Right atrium auricular region (tissue), 2 donors: Measurements from ENCODE around the gene LRRC52. TPM values are rescaled to one million over a fixed set of nuclear protein-coding genes. Genes with fewer than 3 reads are reported as not detected.

Experiments used
- DNase-seq: peaks from one replicate; pipeline ENCODE4 v3.0.0-alpha.2; 2019; ENCODE audit warnings: low spot score
- H3K27ac ChIP-seq, 2 donors: fragments of 200-600 bp; sonication (generic); 1 replicate in 1 of 2; 2 replicates in 1 of 2; pipeline ENCODE4 v1.5.1; 2016 to 2019
- H3K27me3 ChIP-seq, 2 donors: fragments of 200-600 bp; sonication (generic); one replicate each; pipeline versions ENCODE4 v1.5.1 to v1.6.0; 2017 to 2019
- H3K36me3 ChIP-seq: fragments of 200-600 bp; sonication (generic); one replicate; pipeline ENCODE4 v1.5.1; 2016
- H3K4me1 ChIP-seq, 2 donors: fragments of 200-600 bp; sonication (generic); one replicate each; pipeline versions ENCODE4 v1.5.1 to v1.6.0; 2017 to 2019
- H3K4me3 ChIP-seq, 2 donors: fragments of 200-600 bp; sonication (generic); 1 replicate in 1 of 2; 2 replicates in 1 of 2; pipeline ENCODE4 v1.5.1; 2017 to 2019; ENCODE audit warnings: mild to moderate bottlenecking in 1 of 2, moderate library complexity in 1 of 2
- H3K9me3 ChIP-seq, 2 donors: fragments of 200-600 bp; sonication (generic); one replicate each; pipeline ENCODE4 v1.5.1; 2019
- CTCF ChIP-seq, 2 donors: fragments of 200-600 bp; sonication (generic); IDR thresholded peaks; one replicate each; pipeline ENCODE4 v1.5.1; 2019; ENCODE audit warnings: antibody characterized with exemption in 2 of 2
- total RNA-seq, 2 donors: library from RNA; depleted of rRNA; stranded (reverse); fragments of >200 nt; gene quantifications; one replicate each; pipeline ENCODE4 v1.1.0, GENCODE V29; 2016

The LRRC52 gene
- total RNA-seq, 2 donors from 2014 or later, result not detected

GRCh38 chr1:165544996-165545395, 1.2 kb downstream of the LRRC52 start:
- Histone ChIP-seq H3K36me3 (no peaks in the 10 kb centered on the region), H3K27me3 (no peaks in the 10 kb centered on the region), H3K27ac (no peak overlapping the region), H3K9me3 (no peaks in the 10 kb centered on the region), H3K4me3 (no peak overlapping the region), H3K4me1 (peaks cover 0 to 28% of the 10 kb centered on the region in 2 donors)
- no peak for DNase-seq
- TF ChIP-seq CTCF (IDR thresholded peaks at IDR 0.05), result no peak

- no peaks in the 10 kb centered on the region for H3K27me3 ChIP-seq
- H3K27ac ChIP-seq, result no peak overlapping the region
- no peak overlapping the region for H3K4me3 ChIP-seq
- no peak for DNase-seq
- TF ChIP-seq CTCF (IDR thresholded peaks at IDR 0.05), result no peak
- no peaks in the 10 kb centered on the region for H3K36me3 ChIP-seq
- H3K9me3 ChIP-seq, result no peaks in the 10 kb centered on the region
- H3K4me1 ChIP-seq, result peaks cover 0 to 18% of the 10 kb centered on the region in 2 donors
Observed at GRCh38 chr1:165545974-165546373, 2.2 kb downstream of the LRRC52 start.

DNA sequence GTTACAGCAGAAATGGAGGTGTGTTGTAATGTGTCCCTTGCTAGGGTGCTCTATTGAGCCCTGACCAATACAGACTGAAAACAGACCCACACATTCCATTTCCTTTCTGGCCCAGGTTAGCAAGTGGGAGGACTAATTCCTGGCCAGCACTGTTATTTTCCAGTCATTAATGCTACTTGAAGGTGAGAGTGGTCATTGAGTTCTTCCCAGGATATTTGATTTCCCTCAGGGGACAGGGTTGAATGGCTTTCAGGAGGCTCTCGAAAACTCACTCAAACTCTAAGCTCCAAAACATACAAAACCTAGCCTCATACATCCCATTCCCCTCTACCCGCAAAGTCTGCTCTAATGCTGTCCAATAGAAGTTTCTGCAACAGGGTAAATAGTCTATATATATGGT, 6.2 kb downstream of the LRRC52 start:
- Histone ChIP-seq H3K36me3 (no peaks in the 10 kb centered on the region), H3K27ac (no peak overlapping the region), H3K27me3 (no peaks in the 10 kb centered on the region), H3K4me3 (no peak overlapping the region), H3K4me1 (no peaks in the 10 kb centered on the region), H3K9me3 (no peaks in the 10 kb centered on the region)
- no peak for DNase-seq
- no peak for TF ChIP-seq CTCF (IDR thresholded peaks at IDR 0.05)

- no peaks in the 10 kb centered on the region for H3K9me3 ChIP-seq
- no peaks in the 10 kb centered on the region for H3K27me3 ChIP-seq
- H3K4me1 ChIP-seq, result no peaks in the 10 kb centered on the region
- no peak overlapping the region for H3K4me3 ChIP-seq
- no peak for TF ChIP-seq CTCF (IDR thresholded peaks at IDR 0.05)
- DNase-seq, result no peak
- no peaks in the 10 kb centered on the region for H3K36me3 ChIP-seq
- no peak overlapping the region for H3K27ac ChIP-seq
Observed at GRCh38 chr1:165551469-165551868, 7.7 kb downstream of the LRRC52 start.

GRCh38 chr1:165560883-165561656, 17.3 kb downstream of the LRRC52 start:
- TF ChIP-seq CTCF (IDR thresholded peaks at IDR 0.05), result no peak
- no peak for DNase-seq
- H3K36me3 ChIP-seq, result no peaks in the 10 kb centered on the region
- H3K27ac ChIP-seq, result peak overlapping the region; percentile 17 to 51
- no peaks in the 10 kb centered on the region for H3K27me3 ChIP-seq
- peaks cover 0 to 11% of the 10 kb centered on the region in 2 donors for H3K4me1 ChIP-seq
- no peak overlapping the region for H3K4me3 ChIP-seq
- H3K9me3 ChIP-seq, result no peaks in the 10 kb centered on the region

DNA sequence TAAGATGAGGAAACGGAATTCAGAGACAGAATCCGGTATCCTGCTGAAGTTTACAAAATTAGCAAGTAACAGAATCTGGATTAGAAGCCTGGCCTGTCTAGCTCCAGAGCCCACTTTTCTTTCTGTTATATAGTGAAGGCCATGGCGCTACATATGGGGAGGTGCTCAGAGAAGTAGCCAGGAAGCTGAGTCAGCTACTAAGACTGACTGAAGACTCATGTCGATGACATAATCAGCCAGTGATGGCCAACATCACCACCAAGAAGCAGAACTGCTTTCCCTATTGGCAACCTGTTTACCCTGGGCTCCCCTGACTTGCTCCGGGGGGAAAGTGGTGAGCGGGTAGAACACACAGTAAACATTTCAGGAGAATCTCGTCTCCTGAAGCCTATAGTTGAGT, 18.8 kb downstream of the LRRC52 start:
- no peak for TF ChIP-seq CTCF (IDR thresholded peaks at IDR 0.05)
- Histone ChIP-seq H3K9me3 (no peaks in the 10 kb centered on the region), H3K27me3 (no peaks in the 10 kb centered on the region), H3K4me3 (no peak overlapping the region), H3K4me1 (peaks cover 0 to 11% of the 10 kb centered on the region in 2 donors), H3K27ac (no peak overlapping the region), H3K36me3 (no peaks in the 10 kb centered on the region)
- no peak for DNase-seq
